NB4 (cell line): Measurements from ENCODE around the gene TMTC2.

Source experiments
- CTCF ChIP-seq: IDR thresholded peaks from one replicate; pipeline ENCODE4 v1.5.1; 2012; ENCODE audit warnings: low read depth, low read length
- MAX ChIP-seq: IDR thresholded peaks from 2 replicates; pipeline ENCODE4 v1.6.1; 2011; ENCODE audit warnings: low read depth, low read length
- MYC ChIP-seq: IDR thresholded peaks from 2 replicates; pipeline ENCODE4 v1.6.1; 2011; ENCODE audit warnings: low read depth, low read length

- TF ChIP-seq CTCF (no peak), MAX (no peak), MYC (no peak)
These were observed 176.4 kb downstream of the TMTC2 start for GRCh38 chr12:82862876-82863649.
